ENCODE results near the gene SCFD2. TPM values are rescaled to one million over a fixed set of nuclear protein-coding genes. Genes with fewer than 3 reads are reported as not detected.
A peak's percentile ranks its signal among the peaks of the same experiment; 100 is the strongest.

SCFD2 gene
- polyA plus RNA-seq, 3 donors: 5.4 to 9.4 (median 6.7) TPM

- Histone ChIP-seq H3K36me3 (replicated peaks in 1 of 2; ENCODE audit: control insufficient read depth in 1 of 2, insufficient read depth in 2 of 2, low read length in 2 of 2) (no peaks in the 10 kb centered on the region), H3K9me3 (replicated peaks in 1 of 2; ENCODE audit: control insufficient read depth in 1 of 2, insufficient read depth in 1 of 2, low read length in 2 of 2) (no peaks in the 10 kb centered on the region), H4K20me1 (ENCODE audit: insufficient read depth, low read length) (no peaks in the 10 kb centered on the region), H3K79me2 (ENCODE audit: insufficient read depth, low read length) (no peaks in the 10 kb centered on the region), H3K4me2 (replicated peaks; ENCODE audit: extremely low read depth, low read length, poor library complexity, severe bottlenecking) (no peak overlapping the region), H3K27ac (ENCODE audit: low read depth in 1 of 2, low read length in 2 of 2) (no peak overlapping the region), H3K4me3 (replicated peaks in 1 of 3; ENCODE audit: low read depth in 2 of 3, low read length in 3 of 3) (no peak overlapping the region), H2AFZ (ENCODE audit: insufficient read depth, low read depth, low read length, poor library complexity, severe bottlenecking) (no peak overlapping the region), H3K4me1 (ENCODE audit: control insufficient read depth in 1 of 2, insufficient read depth in 2 of 2, low read length in 2 of 2) (peaks cover 5 to 8% of the 10 kb centered on the region in 2 donors), H3K9ac (ENCODE audit: insufficient read depth, low read length, poor library complexity, severe bottlenecking) (no peak overlapping the region), H3K27me3 (ENCODE audit: control insufficient read depth in 2 of 2, insufficient read depth in 2 of 2, low read length in 2 of 2) (no peaks in the 10 kb centered on the region)
- intact Hi-C loops (cut with micrococcal nuclease): loop anchor here (5.0 to 10.0 kb wide), 2 partner anchors 659 to 694 kb away; partner anchors contain the start of gene CHIC2 (in 1 of the 2)
- Mint-ChIP-seq H3K36me3 (no peaks in the 10 kb centered on the region), H3K4me1 (peaks cover 11% of the 10 kb centered on the region), H3K27me3 (ENCODE audit: low read depth in 3 of 3) (peaks cover 6 to 9% (median 7%) of the 10 kb centered on the region in 3 donors), H3K9me3 (peaks cover 0 to 7% (median 0%) of the 10 kb centered on the region in 7 donors), H3K27ac (peak overlapping the region in 1 of 7 donors; percentile 3), H3K4me3 (no peak overlapping the region)
- 50% methylated on average over 1 of the region's 3 CpGs for WGBS (ENCODE audit: insufficient coverage)
- no peak for TF ChIP-seq CTCF (IDR thresholded peaks at IDR 0.05)
- DNase-seq: peak in 2 of 3 donors; percentile 4 to 17
These were observed 5.2 kb upstream of the SCFD2 start for GRCh38 chr4:53371049-53371448.

- Mint-ChIP-seq H3K9me3 (peaks cover 0 to 7% (median 0%) of the 10 kb centered on the region in 7 donors), H3K27me3 (ENCODE audit: low read depth in 3 of 3) (peaks cover 6 to 10% (median 6%) of the 10 kb centered on the region in 3 donors), H3K4me1 (peaks cover 30% of the 10 kb centered on the region), H3K36me3 (peaks cover 1 to 3% of the 10 kb centered on the region in 2 donors), H3K4me3 (no peak overlapping the region), H3K27ac (no peak overlapping the region)
- no peaks in the 10 kb centered on the region for H3K27me3 ChIP-seq (ENCODE audit: control insufficient read depth in 2 of 2, insufficient read depth in 2 of 2, low read length in 2 of 2)
- peaks cover 27% of the 10 kb centered on the region for H3K79me2 ChIP-seq (ENCODE audit: insufficient read depth, low read length)
- DNase-seq: no peak
- intact Hi-C loops (cut with micrococcal nuclease): loop anchor here in 1 of 2 donors (1.0 to 5.0 kb wide), 2 partner anchors 10 to 1525 kb away; partner anchors contain the start of genes DCUN1D4 and FIP1L1
- no peaks in the 10 kb centered on the region for H3K9me3 ChIP-seq (replicated peaks in 1 of 2; ENCODE audit: control insufficient read depth in 1 of 2, insufficient read depth in 1 of 2, low read length in 2 of 2)
- no peaks in the 10 kb centered on the region for H4K20me1 ChIP-seq (ENCODE audit: insufficient read depth, low read length)
- 100% methylated on average over 2 of the region's 2 CpGs for WGBS (ENCODE audit: insufficient coverage)
- H3K36me3 ChIP-seq (replicated peaks in 1 of 2; ENCODE audit: control insufficient read depth in 1 of 2, insufficient read depth in 2 of 2, low read length in 2 of 2): no peaks in the 10 kb centered on the region
- no peak overlapping the region for H3K4me3 ChIP-seq (replicated peaks in 1 of 3; ENCODE audit: low read depth in 2 of 3, low read length in 3 of 3)
- TF ChIP-seq CTCF (IDR thresholded peaks at IDR 0.05): no peak
- H3K4me1 ChIP-seq (ENCODE audit: control insufficient read depth in 1 of 2, insufficient read depth in 2 of 2, low read length in 2 of 2): peaks cover 18 to 23% of the 10 kb centered on the region in 2 donors
- H3K9ac ChIP-seq (ENCODE audit: insufficient read depth, low read length, poor library complexity, severe bottlenecking): no peak overlapping the region
- H3K4me2 ChIP-seq (replicated peaks; ENCODE audit: extremely low read depth, low read length, poor library complexity, severe bottlenecking): no peak overlapping the region
- no peak overlapping the region for H3K27ac ChIP-seq (ENCODE audit: low read depth in 1 of 2, low read length in 2 of 2)
- H2AFZ ChIP-seq (ENCODE audit: insufficient read depth, low read depth, low read length, poor library complexity, severe bottlenecking): peak overlapping the region; percentile 67
These were observed 1.9 kb upstream of the SCFD2 start for GRCh38 chr4:53367721-53368120.
